GM20000 (cell line): ENCODE data around the gene SLC2A8.

Source experiments
- DNase-seq: peaks from one replicate; pipeline ENCODE4 v3.0.0; 2012; ENCODE audit warnings: low spot score
- CTCF ChIP-seq: IDR thresholded peaks from 2 replicates; pipeline ENCODE4 v1.5.1; 2012; ENCODE audit warnings: mild to moderate bottlenecking, control low read depth; ENCODE audit errors: extremely low read depth, missing control alignments

Gene SLC2A8

GRCh38 chr9:127403507-127404192, 6.7 kb downstream of the SLC2A8 start:
- no peak for TF ChIP-seq CTCF

GRCh38 chr9:127404631-127405030, 7.7 kb downstream of the SLC2A8 start:
- no peak for DNase-seq

More at GRCh38 chr9:127403507-127404192, 6.7 kb downstream of the SLC2A8 start:
- DNase-seq: no peak

GRCh38 chr9:127405344-127406125, 8.6 kb downstream of the SLC2A8 start:
- no peak for TF ChIP-seq CTCF
- DNase-seq: no peak

More at GRCh38 chr9:127404631-127405030, 7.7 kb downstream of the SLC2A8 start:
- no peak for TF ChIP-seq CTCF

GRCh38 chr9:127406799-127407491, 10.0 kb downstream of the SLC2A8 start:
- TF ChIP-seq CTCF: no peak
- DNase-seq: no peak

GRCh38 chr9:127407492-127407843, 10.5 kb downstream of the SLC2A8 start:
- TF ChIP-seq CTCF: no peak
- DNase-seq: no peak

- no peak for DNase-seq
- no peak for TF ChIP-seq CTCF
These were observed 14.2 kb downstream of the SLC2A8 start for GRCh38 chr9:127411122-127411521.

GRCh38 chr9:127415141-127415540, 18.2 kb downstream of the SLC2A8 start:
- TF ChIP-seq CTCF: no peak
- DNase-seq: no peak
